Gastroesophageal sphincter (tissue), 4 donors: ENCODE results near the gene SMC6. TPM values are rescaled to one million over a fixed set of nuclear protein-coding genes. Genes with fewer than 3 reads are reported as not detected.

ENCODE experiments used
- ATAC-seq: fragments of 150-250 bp; one replicate; pipeline ENCODE4 v1.9.1; 2016; ENCODE audit warnings: mild to moderate bottlenecking, moderate library complexity
- H3K27ac ChIP-seq, 4 donors: fragments of 200-600 bp; sonication (generic) in 3 of 4; 1 replicate in 3 of 4; 2 replicates in 1 of 4; pipeline ENCODE4 v1.5.1; 2016 to 2019
- H3K27me3 ChIP-seq: fragments of 200-600 bp; sonication (generic); one replicate; pipeline ENCODE4 v1.5.1; 2019
- H3K36me3 ChIP-seq, 2 donors: fragments of 200-600 bp; sonication (generic); one replicate each; pipeline ENCODE4 v1.5.1; 2019; ENCODE audit warnings: control low read depth in 1 of 2
- H3K4me1 ChIP-seq, 3 donors: fragments of 200-600 bp; sonication (generic); 1 replicate in 2 of 3; 2 replicates in 1 of 3; pipeline ENCODE4 v1.5.1; 2016 to 2019; ENCODE audit warnings: control low read depth in 2 of 3
- H3K4me3 ChIP-seq, 2 donors: fragments of 200-600 bp; sonication (generic); one replicate each; pipeline ENCODE4 v1.5.1; 2019; ENCODE audit warnings: mild to moderate bottlenecking in 1 of 2, moderate library complexity in 1 of 2
- H3K9me3 ChIP-seq, 3 donors: fragments of 200-600 bp; sonication (generic); one replicate each; pipeline ENCODE4 v1.5.1; 2017 to 2019; ENCODE audit warnings: control low read depth in 2 of 3
- EP300 ChIP-seq: sonication (generic); formaldehyde crosslinking; IDR thresholded peaks from one replicate; pipeline ENCODE4 v1.6.1; 2017; ENCODE audit warnings: antibody characterized with exemption, mild to moderate bottlenecking
- POLR2A ChIP-seq, 2 donors: fragments of 450-650 bp; IDR thresholded peaks; one replicate each; pipeline ENCODE4 v1.6.1; 2017; ENCODE audit warnings: antibody characterized with exemption in 2 of 2, mild to moderate bottlenecking in 2 of 2, moderate library complexity in 1 of 2
- POLR2AphosphoS5 ChIP-seq: sonication (generic); formaldehyde crosslinking; IDR thresholded peaks from one replicate; pipeline ENCODE4 v1.6.1; 2017; ENCODE audit warnings: antibody characterized with exemption
- WGBS, 2 donors: methylation state at CpG; one replicate each; pipeline ENCODE4 v1.1.5; 2018; ENCODE audit warnings: low coverage in 1 of 2; 5-methylcytosine and 5-hydroxymethylcytosine counted together
- total RNA-seq, 4 donors: library from RNA; depleted of rRNA; stranded (reverse); fragments of >200 nt; gene quantifications; one replicate each; pipeline ENCODE4 v1.1.0, GENCODE V29; 2016
- TF ChIP-seq, protein P1 (sequence below), 4 experiments: fragments of 200-600 bp in 2 of 4; fragments of 450-650 bp in 2 of 4; sonication (generic) in 1 of 4; IDR thresholded peaks; one replicate each; pipeline ENCODE4 v1.5.1; 2017 to 2019; ENCODE audit warnings: antibody characterized with exemption in 4 of 4, mild to moderate bottlenecking in 2 of 4, moderate library complexity in 2 of 4

The SMC6 gene
- total RNA-seq, 4 donors from 2014 or later: 11.2 to 16.7 (median 14.1) TPM

DNA sequence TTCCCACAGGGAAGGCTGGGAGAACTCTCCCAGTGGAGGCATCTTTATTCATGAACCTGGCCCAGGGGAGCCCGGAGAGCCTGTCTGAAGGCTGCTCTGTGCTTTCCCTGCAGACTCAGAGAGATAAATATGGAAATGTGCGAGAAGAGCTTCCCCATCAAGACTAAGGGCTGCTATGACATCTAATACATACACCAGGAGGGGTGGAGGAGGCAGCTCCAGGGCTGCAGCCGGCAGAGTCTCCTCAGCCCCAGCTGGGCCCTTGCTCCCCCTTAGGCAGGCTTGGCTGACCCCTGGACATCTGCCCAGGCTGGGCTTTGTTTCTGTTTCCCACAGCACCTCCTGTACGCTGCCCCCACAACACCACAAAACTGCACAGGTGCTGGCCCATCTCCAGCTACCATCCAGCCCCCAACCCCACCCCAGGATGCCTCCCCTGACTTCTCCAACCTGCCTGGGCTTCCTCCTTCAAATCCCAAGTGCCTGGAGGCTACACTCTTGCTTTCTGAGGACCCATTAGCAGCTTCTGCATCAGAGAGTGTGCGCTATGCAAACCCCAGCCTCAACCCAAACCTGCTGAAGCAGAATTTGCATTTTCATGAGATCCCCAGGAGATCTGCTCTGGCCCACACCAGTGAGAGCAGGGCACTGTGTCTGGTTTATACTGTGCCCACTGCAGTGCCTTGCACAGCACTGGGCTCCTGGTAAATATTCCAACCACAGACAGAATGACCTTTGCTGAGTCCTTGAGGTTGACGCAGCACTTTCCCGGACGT is 116.3 kb downstream of the SMC6 start:
- H3K27me3 ChIP-seq: no peaks in the 10 kb centered on the region
- TF ChIP-seq POLR2AphosphoS5 (no peak), POLR2A (IDR thresholded peaks at IDR 0.05) (no peak), EP300 (no peak)
- TF ChIP-seq, protein P1, sequence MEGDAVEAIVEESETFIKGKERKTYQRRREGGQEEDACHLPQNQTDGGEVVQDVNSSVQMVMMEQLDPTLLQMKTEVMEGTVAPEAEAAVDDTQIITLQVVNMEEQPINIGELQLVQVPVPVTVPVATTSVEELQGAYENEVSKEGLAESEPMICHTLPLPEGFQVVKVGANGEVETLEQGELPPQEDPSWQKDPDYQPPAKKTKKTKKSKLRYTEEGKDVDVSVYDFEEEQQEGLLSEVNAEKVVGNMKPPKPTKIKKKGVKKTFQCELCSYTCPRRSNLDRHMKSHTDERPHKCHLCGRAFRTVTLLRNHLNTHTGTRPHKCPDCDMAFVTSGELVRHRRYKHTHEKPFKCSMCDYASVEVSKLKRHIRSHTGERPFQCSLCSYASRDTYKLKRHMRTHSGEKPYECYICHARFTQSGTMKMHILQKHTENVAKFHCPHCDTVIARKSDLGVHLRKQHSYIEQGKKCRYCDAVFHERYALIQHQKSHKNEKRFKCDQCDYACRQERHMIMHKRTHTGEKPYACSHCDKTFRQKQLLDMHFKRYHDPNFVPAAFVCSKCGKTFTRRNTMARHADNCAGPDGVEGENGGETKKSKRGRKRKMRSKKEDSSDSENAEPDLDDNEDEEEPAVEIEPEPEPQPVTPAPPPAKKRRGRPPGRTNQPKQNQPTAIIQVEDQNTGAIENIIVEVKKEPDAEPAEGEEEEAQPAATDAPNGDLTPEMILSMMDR (IDR thresholded peaks at IDR 0.05): no peak
- H3K9me3 ChIP-seq: no peaks in the 10 kb centered on the region
- no peak overlapping the region for H3K27ac ChIP-seq
- no peaks in the 10 kb centered on the region for H3K36me3 ChIP-seq
- no peak for ATAC-seq
- WGBS, 2 donors: 44% methylated on average over 2 of the region's 8 CpGs; no CpG with 5 or more reads in 1 of the 2 donors
- H3K4me1 ChIP-seq: no peaks in the 10 kb centered on the region
- no peak overlapping the region for H3K4me3 ChIP-seq

- 90% methylated on average over 3 of the region's 3 CpGs; no CpG with 5 or more reads in 1 of the 2 donors for WGBS, 2 donors
- H3K27me3 ChIP-seq: no peaks in the 10 kb centered on the region
- no peaks in the 10 kb centered on the region for H3K36me3 ChIP-seq
- H3K9me3 ChIP-seq: no peaks in the 10 kb centered on the region
- H3K4me1 ChIP-seq: no peaks in the 10 kb centered on the region
- no peak overlapping the region for H3K27ac ChIP-seq
- no peak overlapping the region for H3K4me3 ChIP-seq
- no peak for ATAC-seq
- TF ChIP-seq POLR2A (IDR thresholded peaks at IDR 0.05) (no peak), EP300 (no peak), POLR2AphosphoS5 (no peak)
- TF ChIP-seq, protein P1 (IDR thresholded peaks at IDR 0.05): no peak
Measured at GRCh38 chr2:17636257-17636656, 117.4 kb downstream of the SMC6 start.

DNA sequence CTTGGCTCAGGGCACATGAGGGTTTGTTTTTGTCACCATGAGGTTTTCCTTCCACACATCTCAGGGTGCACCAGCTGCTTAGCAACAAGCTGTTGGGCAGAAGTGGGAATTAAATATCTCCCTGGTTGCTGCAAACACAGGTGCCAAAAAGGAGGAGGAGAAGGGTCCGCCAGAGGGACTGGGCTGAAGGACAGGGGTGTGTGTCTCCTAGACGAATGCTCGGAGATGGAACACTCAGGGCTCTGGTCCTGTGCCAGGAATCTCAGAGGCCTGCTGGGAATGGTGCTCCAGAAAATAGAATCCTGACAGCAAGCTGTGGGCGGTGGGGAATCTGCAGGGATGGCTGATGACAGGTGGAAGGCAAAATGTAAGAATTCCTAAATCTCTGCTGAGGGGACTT is 118.6 kb downstream of the SMC6 start:
- H3K4me1 ChIP-seq: no peaks in the 10 kb centered on the region
- H3K36me3 ChIP-seq: no peaks in the 10 kb centered on the region
- TF ChIP-seq, protein P1 (IDR thresholded peaks at IDR 0.05): no peak
- no peak for TF ChIP-seq POLR2AphosphoS5
- TF ChIP-seq EP300: no peak
- no peak for TF ChIP-seq POLR2A (IDR thresholded peaks at IDR 0.05)
- no peak overlapping the region for H3K27ac ChIP-seq
- H3K9me3 ChIP-seq: no peaks in the 10 kb centered on the region
- no peaks in the 10 kb centered on the region for H3K27me3 ChIP-seq
- ATAC-seq: no peak
- 60% methylated on average over 1 of the region's 4 CpGs; no CpG with 5 or more reads in 1 of the 2 donors for WGBS, 2 donors
- H3K4me3 ChIP-seq: no peak overlapping the region

DNA sequence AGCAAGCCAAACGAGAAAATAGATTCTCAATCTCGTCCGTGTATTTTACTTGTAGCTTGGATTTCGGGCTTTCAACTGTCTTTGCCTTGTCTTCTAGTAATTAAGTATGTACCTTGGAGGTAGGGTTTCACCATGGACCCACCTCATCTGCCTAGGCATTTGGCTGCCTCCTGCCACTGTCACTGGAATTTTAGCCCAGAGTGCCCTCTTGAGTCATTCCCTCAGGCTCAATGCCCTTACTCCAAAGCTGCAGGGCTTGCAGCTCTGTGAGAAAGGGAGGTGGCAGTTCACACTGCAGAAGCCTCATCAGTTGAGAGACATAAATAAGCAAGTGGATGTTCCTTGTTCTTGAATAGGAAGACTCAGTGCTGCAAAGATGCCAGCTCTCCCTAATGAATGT is 123.5 kb downstream of the SMC6 start:
- Histone ChIP-seq H3K9me3 (no peaks in the 10 kb centered on the region), H3K4me3 (no peak overlapping the region), H3K36me3 (no peaks in the 10 kb centered on the region), H3K4me1 (no peaks in the 10 kb centered on the region), H3K27ac (no peak overlapping the region), H3K27me3 (no peaks in the 10 kb centered on the region)
- TF ChIP-seq EP300 (no peak), POLR2AphosphoS5 (no peak), POLR2A (IDR thresholded peaks at IDR 0.05) (no peak)
- TF ChIP-seq, protein P1 (IDR thresholded peaks at IDR 0.05): no peak
- ATAC-seq: no peak
- 90 to 91% methylated on average over 4 of the region's 4 CpGs for WGBS, 2 donors
